ENCODE results near the gene TRIM31. TPM values are rescaled to one million over a fixed set of nuclear protein-coding genes. Genes with fewer than 3 reads are reported as not detected.
"Not testable (repeated sequence)": the region's sequence is repeated elsewhere in the genome, so short reads cannot be mapped to it uniquely, and the experiment has no call there.

The TRIM31 gene
- total and polyA plus RNA-seq, 2 donors from 2014 or later: 0.22 to 0.26 TPM

- H3K36me3 ChIP-seq (ENCODE audit: control insufficient read depth in 2 of 3, insufficient read depth in 3 of 3, low read length in 3 of 3): no peaks in the 10 kb centered on the region
- H3K9ac ChIP-seq (ENCODE audit: low read length in 3 of 3): no peak overlapping the region
- TF ChIP-seq, protein P1, sequence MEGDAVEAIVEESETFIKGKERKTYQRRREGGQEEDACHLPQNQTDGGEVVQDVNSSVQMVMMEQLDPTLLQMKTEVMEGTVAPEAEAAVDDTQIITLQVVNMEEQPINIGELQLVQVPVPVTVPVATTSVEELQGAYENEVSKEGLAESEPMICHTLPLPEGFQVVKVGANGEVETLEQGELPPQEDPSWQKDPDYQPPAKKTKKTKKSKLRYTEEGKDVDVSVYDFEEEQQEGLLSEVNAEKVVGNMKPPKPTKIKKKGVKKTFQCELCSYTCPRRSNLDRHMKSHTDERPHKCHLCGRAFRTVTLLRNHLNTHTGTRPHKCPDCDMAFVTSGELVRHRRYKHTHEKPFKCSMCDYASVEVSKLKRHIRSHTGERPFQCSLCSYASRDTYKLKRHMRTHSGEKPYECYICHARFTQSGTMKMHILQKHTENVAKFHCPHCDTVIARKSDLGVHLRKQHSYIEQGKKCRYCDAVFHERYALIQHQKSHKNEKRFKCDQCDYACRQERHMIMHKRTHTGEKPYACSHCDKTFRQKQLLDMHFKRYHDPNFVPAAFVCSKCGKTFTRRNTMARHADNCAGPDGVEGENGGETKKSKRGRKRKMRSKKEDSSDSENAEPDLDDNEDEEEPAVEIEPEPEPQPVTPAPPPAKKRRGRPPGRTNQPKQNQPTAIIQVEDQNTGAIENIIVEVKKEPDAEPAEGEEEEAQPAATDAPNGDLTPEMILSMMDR (IDR thresholded peaks at IDR 0.05; ENCODE audit: borderline replicate concordance, extremely low read depth, insufficient read depth): no peak
- H3K4me1 ChIP-seq (ENCODE audit: control insufficient read depth in 2 of 3, insufficient read depth in 2 of 3, low read depth in 1 of 3, low read length in 3 of 3): no peaks in the 10 kb centered on the region
- H3K27me3 ChIP-seq (ENCODE audit: control insufficient read depth, insufficient read depth, low read length): no peaks in the 10 kb centered on the region
- no peaks in the 10 kb centered on the region for H3K9me3 ChIP-seq (ENCODE audit: control insufficient read depth in 2 of 3, insufficient read depth in 1 of 3, low read length in 3 of 3)
- DNase-seq (no peak), FAIRE-seq (no peak)
- no peak overlapping the region for H3K27ac ChIP-seq (ENCODE audit: low read depth in 2 of 2, low read length in 2 of 2)
- H3K4me3 ChIP-seq (ENCODE audit: low read length in 3 of 3): no peak overlapping the region
- intact Hi-C loops (cut with DNase I): no loop called here
Observed at GRCh38 chr6:30142665-30143064, 29.8 kb upstream of the TRIM31 start.

- H3K36me3 ChIP-seq (ENCODE audit: control insufficient read depth in 2 of 3, insufficient read depth in 3 of 3, low read length in 3 of 3); intact Hi-C loops (cut with DNase I): not testable (repeated sequence)
Observed at GRCh38 chr6:30140240-30140639, 27.4 kb upstream of the TRIM31 start.

DNA sequence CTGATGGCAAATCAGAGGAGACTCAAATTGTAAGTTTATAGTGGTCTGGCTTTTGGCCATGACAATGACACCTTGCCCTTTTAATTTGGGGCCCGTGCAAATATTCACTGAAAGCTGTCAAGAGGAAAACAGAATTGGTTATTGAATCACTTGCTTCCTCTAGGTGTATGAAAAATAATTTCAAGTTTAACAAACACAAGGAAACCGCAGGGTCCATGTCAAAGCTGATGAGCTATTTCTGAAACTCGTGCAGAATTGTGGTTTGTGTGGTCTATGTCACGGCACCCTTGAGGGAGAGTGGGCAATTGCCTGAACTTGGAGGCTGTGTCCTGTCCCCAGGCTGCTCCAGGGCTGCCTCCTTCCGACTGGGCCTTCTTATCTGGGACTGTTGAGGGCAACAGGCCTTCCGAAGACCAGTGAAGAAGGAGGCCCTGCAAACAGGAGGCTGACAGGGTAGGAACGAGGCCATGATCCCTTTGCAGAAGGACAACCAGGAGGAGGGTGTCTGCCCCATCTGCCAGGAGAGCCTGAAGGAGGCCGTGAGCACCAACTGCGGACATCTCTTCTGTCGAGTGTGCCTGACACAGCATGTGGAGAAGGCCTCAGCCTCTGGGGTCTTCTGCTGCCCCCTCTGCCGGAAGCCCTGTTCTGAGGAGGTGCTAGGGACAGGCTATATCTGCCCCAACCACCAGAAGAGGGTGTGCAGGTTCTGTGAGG, 23.8 kb upstream of the TRIM31 start:
- no peak overlapping the region for H3K9ac ChIP-seq (ENCODE audit: low read length in 3 of 3)
- no peaks in the 10 kb centered on the region for H3K4me1 ChIP-seq (ENCODE audit: control insufficient read depth in 2 of 3, insufficient read depth in 2 of 3, low read depth in 1 of 3, low read length in 3 of 3)
- no peak for FAIRE-seq
- H3K27ac ChIP-seq (ENCODE audit: low read depth in 2 of 2, low read length in 2 of 2): no peak overlapping the region
- H3K9me3 ChIP-seq (ENCODE audit: control insufficient read depth in 2 of 3, insufficient read depth in 1 of 3, low read length in 3 of 3): no peaks in the 10 kb centered on the region
- H3K4me3 ChIP-seq (ENCODE audit: low read length in 3 of 3): no peak overlapping the region
- intact Hi-C loops (cut with DNase I): no loop called here
- H3K36me3 ChIP-seq (ENCODE audit: control insufficient read depth in 2 of 3, insufficient read depth in 3 of 3, low read length in 3 of 3): no peaks in the 10 kb centered on the region
- DNase-seq: no peak
- TF ChIP-seq, protein P1 (IDR thresholded peaks at IDR 0.05; ENCODE audit: borderline replicate concordance, extremely low read depth, insufficient read depth): no peak
- H3K27me3 ChIP-seq (ENCODE audit: control insufficient read depth, insufficient read depth, low read length): peaks cover 4% of the 10 kb centered on the region

More at GRCh38 chr6:30140240-30140639, 27.4 kb upstream of the TRIM31 start:
- FAIRE-seq; H3K9me3 ChIP-seq (ENCODE audit: control insufficient read depth in 2 of 3, insufficient read depth in 1 of 3, low read length in 3 of 3); H3K4me3 ChIP-seq (ENCODE audit: low read length in 3 of 3); H3K4me1 ChIP-seq (ENCODE audit: control insufficient read depth in 2 of 3, insufficient read depth in 2 of 3, low read depth in 1 of 3, low read length in 3 of 3); H3K27ac ChIP-seq (ENCODE audit: low read depth in 2 of 2, low read length in 2 of 2); H3K9ac ChIP-seq (ENCODE audit: low read length in 3 of 3); H3K27me3 ChIP-seq (ENCODE audit: control insufficient read depth, insufficient read depth, low read length); DNase-seq: not testable (repeated sequence)

DNA sequence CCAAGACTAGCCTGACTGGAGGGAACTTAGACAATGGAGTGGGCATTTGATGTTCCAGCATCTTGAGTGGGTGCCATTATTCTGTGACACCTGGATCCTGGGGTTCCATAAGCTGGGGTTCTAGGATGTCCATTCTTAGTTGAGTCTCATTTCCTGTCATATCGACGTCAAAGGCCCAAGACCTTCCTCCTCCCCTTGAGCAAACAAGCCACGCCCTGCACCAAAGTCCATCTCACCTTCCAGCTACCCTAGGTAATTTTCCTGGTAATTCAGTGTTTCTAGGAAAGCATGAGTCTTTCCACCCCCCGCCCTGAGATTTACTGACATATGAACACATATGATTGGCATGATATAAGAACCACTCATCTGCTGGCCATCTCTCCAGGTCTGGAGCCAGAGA, 22.9 kb upstream of the TRIM31 start, which contains the start of gene TRIM40:
TSS of gene TRIM40 (plus strand) at position 384 of the 400 bp plus-strand sequence. CDS start 897 bp downstream, outside the sequence.
- Histone ChIP-seq H3K27ac (ENCODE audit: low read depth in 2 of 2, low read length in 2 of 2) (no peak within 1 kb of the TSS), H3K9me3 (ENCODE audit: control insufficient read depth in 2 of 3, insufficient read depth in 1 of 3, low read length in 3 of 3) (no peaks in the 10 kb centered on the region), H3K4me1 (ENCODE audit: control insufficient read depth in 2 of 3, insufficient read depth in 2 of 3, low read depth in 1 of 3, low read length in 3 of 3) (peaks cover 0 to 2% (median 0%) of the 10 kb centered on the region in 3 donors), H3K9ac (ENCODE audit: low read length in 3 of 3) (no peak within 1 kb of the TSS), H3K27me3 (ENCODE audit: control insufficient read depth, insufficient read depth, low read length) (peaks cover 6% of the 10 kb centered on the region), H3K36me3 (ENCODE audit: control insufficient read depth in 2 of 3, insufficient read depth in 3 of 3, low read length in 3 of 3) (no peaks in the 10 kb centered on the region), H3K4me3 (ENCODE audit: low read length in 3 of 3) (no peak within 1 kb of the TSS)
- DNase-seq: no peak
- intact Hi-C loops (cut with DNase I): no loop called here
- no peak for FAIRE-seq
- TF ChIP-seq, protein P1 (IDR thresholded peaks at IDR 0.05; ENCODE audit: borderline replicate concordance, extremely low read depth, insufficient read depth): no peak

Data from kidney (tissue), 14 donors.